CD4-positive, alpha-beta T cell treated with Interleukin-15 for 1 hour (primary cell): Measurements from ENCODE around the gene PTPA.

Experiments
- DNase-seq: peaks from one replicate; pipeline ENCODE4 v3.0.0-alpha.2; 2020

PTPA gene

GRCh38 chr9:129110740-129111527, at the start of gene PTPA, which contains the start of gene CRAT:
PTPA (plus strand) TSS chr9:129111415; CDS start chr9:129111601, 186 bp downstream.
CRAT (minus strand) TSS chr9:129110793; CDS start chr9:129110509, 284 bp downstream.
- peak; percentile 96 for DNase-seq

- DNase-seq, result no peak
Measured at GRCh38 chr9:129063061-129063460, 48.2 kb upstream of the PTPA start.

- DNase-seq, result no peak
Measured at GRCh38 chr9:129064499-129064908, 46.7 kb upstream of the PTPA start.

DNA sequence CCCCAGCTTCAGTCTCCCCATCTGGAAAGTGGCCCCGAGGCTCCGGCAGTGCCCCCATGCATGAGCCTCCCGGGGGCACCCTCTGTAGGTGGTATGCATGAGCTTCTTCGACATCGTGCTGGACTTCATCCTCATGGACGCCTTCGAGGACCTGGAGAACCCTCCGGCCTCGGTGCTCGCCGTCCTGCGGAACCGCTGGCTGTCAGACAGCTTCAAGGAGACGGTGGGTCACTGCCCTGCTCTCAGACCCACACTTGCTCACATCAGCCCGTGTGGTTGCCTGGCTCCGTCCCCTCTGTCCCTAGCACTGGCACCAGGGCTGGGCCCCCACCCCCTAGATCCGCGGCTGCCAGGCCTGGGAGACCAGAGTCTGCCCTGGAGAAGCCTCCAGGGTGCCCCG, 43.1 kb upstream of the PTPA start:
- no peak for DNase-seq

- peak; percentile 79 for DNase-seq
Measured at GRCh38 chr9:129068990-129069861, 42.0 kb upstream of the PTPA start.

DNA sequence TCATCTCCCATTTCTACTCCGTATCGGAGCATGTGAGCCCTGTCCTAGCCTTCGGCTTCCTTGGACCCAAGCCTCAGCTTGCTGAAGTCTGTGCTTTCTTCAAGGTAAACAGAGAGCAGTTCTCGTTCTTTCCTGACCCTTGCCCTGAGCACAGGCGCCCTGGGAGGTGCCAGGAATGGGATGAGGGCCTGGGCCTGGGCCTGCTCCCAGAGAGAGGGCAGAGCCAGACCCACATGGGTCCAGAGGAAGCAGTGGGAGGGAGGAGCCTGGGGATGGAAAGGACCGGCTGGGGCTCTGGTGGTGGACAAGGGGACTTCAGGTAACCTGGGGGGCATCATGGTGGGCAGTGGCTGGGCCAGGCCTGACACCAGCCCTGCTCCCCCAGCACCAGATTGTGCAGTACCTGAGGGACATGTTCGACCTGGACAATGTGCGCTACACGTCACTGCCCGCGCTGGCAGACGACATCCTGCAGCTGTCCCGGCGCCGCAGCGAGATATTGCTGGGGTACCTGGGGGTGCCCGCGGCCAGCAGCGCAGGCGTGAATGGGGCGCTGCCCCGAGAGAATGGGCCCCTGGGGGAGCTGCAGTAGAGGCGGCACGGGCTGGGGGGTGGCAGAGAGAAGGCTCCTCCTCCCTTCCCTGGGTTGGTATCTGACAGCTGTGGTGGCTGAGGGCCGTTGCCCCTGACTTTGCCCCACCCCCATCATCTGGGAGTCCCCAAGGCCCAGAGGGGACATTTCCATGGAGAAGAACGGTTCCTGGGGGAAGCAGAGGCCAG, 41.2 kb upstream of the PTPA start:
- no peak for DNase-seq

GRCh38 chr9:129070696-129071525, 40.3 kb upstream of the PTPA start:
- DNase-seq, result no peak

DNA sequence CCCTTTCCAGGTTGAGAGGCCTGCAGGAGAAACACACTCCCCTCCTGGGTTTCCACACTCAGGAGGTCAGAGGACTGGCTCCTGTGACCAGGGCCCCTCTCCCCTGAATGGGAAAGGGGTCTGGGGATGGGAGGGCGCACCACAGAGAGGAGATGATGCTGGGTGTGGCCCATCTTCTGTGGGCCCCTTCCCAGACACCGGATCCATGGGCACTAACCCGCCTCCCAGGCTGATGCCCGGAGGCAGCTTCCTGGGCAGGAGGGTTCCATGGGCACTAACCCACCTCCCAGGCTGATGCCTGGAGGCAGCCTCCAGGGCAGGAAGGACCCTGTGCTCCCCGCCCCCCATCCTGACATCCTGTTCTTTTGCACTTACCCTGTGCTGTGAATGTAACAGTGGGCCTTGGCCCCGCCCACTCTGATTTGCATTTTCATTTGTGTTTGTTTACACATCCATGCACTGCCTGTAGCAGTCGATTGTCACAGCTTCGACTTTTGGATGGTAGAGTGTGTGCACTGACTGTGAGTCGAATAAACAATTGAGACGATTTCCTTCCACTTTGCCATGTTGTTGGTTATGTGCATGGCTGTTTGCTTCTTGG, 39.6 kb upstream of the PTPA start:
- DNase-seq, result no peak

GRCh38 chr9:129072171-129072570, 39.0 kb upstream of the PTPA start:
- DNase-seq, result no peak

DNA sequence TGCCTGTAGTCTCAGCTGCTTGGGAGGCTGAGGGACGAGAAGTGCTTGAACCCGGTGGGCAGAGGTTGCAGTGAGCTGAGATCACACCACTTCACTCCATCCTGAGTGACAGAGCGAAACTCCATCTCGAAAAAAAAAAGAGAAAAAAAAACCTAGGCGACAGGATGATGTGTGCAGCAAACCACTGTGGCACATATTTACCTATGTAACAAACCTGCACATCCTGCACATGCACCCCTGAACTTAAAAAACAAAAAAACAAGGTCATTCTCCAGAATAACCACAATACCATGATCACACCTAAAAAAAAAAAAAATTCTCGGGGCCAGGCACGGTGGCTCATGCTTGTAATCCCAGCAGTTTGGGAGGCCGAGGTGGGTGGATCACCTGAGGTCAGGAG, 37.8 kb upstream of the PTPA start:
- DNase-seq, result no peak

DNA sequence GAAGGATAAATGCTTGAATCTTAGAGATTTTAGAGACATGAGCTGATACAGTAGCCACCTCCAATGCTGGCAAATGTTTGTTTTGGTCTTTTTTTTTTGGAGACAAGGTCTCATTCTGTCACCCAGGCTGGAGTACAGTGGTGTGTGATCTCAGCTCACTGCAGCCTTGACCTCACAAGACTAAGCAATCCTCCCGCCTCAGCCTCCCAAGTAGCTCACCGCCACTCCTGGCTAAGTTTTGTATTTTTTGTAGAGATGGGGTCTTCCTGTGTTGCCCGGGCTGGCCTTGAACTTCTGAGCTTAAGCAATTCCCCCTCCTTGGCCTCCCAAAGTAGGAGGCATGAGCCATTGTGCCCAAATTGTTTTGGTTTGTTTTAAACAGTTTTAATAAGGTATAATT, 37.1 kb upstream of the PTPA start:
- no peak for DNase-seq

GRCh38 chr9:129075996-129076639, 35.1 kb upstream of the PTPA start:
- DNase-seq, result no peak

DNA sequence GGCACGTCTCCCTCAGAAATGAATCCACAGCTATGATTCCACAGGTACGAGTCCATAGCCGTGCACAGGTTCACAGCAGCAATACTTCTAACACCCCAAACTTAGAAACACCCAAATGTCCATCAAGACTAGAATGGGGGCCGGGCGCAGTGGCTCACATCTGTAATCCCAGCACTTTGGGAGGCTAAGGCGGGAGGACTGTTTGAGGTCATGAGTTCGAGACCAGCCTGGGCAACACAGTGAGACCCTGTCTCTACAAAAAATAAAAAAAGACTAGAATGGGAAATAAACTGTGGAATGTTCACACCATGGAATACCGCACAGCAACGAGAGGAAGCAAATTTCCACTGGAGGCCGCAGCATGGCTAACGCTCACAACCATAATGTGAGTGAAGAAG, 34.6 kb upstream of the PTPA start:
- DNase-seq, result no peak

DNA sequence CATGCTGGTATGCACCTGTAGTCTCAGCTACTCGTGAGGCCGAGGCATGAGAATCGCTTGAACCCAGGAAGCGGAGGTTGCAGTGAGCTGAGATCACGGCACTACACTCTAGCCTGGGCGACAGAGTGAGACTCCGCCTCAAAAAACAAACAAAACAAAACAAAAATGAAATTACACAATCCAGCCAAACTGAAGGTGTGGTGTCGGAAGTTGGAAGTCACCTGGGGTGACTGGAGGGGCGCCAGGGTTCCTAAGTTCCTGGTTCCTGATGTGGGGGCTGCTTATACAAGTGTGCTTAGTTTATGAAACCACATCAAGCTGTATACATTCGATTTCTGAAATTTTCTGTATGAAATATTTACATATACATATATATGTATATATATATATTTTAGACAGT, 34.0 kb upstream of the PTPA start:
- no peak for DNase-seq

- DNase-seq, result no peak
Measured at GRCh38 chr9:129078691-129079503, 32.3 kb upstream of the PTPA start.

GRCh38 chr9:129079829-129080228, 31.4 kb upstream of the PTPA start:
- no peak for DNase-seq

- DNase-seq, result no peak
Measured at GRCh38 chr9:129080298-129080600, 31.0 kb upstream of the PTPA start.

- DNase-seq, result peak; percentile 100
Measured at GRCh38 chr9:129080601-129081387, 30.4 kb upstream of the PTPA start, which contains the start of gene DOLPP1. DOLPP1 (plus strand) TSS chr9:129081111; CDS start chr9:129081132, 21 bp downstream.

DNA sequence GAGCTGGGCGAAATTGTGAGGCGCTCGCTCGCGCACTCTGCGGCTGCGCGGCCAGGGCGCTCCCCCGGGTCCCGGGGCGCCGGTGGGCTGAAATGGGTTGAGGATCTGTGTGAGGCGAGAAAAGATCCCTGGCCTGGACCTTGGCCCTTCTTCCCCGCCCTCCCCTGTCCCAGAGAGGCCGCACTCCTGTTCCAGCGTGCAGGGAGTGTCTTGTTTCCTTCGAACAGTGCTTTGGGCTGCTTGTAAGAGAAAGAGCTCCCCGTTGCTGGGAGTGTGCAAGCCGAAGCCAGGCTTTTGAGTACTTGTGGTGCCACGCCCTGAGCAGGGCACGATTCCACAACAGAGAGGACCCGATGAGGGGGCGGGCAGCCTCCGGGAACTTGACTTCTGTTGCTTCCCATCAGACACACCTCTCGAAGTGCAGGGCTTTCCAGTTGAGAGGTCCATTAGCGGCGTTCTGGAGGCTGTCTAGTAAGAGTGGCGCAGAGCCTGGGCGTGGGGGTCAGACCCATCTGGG, 29.8 kb upstream of the PTPA start:
- DNase-seq, result no peak
